Kasumi-1 (cell line): ENCODE data around the gene PDE1C.

Source experiments
- DNase-seq, 2 experiments: peaks; one replicate each; lab custom pipeline; 2025; lab: John Stamatoyannopoulos, UW

PDE1C gene

DNA sequence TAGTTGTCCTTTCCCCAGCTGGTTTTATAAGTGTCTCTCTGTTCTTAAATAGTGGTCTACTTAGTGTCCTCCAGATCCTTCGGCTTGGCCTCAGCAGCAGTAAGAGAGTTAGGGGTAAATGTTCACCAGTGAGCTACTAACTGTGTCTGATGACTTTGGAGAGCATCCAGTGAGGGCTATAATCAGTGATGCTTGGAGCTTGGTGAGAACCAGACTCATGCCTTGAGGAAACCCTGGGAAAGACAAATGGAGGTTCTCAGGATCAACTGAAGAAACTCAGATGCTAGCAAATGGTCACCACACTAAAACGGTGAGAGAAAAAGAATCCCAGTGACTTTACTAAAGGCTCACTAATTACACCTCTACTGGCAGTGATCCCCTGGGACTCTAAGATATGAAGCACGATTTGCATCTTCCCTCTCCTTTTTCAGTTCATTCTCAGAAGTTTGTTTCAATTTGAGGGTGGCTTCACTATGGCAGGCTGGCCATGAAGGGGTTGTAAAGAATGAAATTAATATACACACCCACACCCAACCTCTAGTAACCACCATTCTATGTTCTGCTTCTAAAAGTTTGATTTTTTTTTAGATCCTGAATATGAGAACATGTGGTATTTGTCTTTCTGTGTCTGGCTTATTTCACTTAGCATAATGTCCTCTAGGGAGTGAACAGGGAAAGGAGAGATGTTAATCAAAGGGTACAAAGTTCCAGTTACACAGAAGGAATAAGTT, 177.9 kb downstream of the PDE1C start:
- DNase-seq = no peak

DNA sequence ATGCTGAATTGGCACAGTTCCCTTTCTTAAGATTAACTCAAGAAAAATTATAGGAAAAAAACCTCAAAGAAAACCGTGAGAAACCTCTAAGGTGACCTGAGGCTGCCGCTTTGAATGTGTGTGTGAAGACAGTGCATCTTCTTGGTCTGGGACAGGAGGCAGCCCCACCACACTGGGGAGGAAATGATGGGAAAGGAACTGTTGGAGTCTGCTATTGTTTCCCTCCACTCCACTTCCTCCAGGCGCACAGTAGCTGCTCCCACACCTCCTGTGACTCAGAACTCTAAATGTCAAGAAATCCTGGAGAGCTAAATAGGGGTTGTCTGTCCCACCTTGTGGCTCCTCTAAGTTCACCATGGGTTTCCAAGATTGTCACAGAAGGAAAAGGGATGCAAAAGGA, 179.4 kb downstream of the PDE1C start:
- peak; percentile 96 for DNase-seq

DNA sequence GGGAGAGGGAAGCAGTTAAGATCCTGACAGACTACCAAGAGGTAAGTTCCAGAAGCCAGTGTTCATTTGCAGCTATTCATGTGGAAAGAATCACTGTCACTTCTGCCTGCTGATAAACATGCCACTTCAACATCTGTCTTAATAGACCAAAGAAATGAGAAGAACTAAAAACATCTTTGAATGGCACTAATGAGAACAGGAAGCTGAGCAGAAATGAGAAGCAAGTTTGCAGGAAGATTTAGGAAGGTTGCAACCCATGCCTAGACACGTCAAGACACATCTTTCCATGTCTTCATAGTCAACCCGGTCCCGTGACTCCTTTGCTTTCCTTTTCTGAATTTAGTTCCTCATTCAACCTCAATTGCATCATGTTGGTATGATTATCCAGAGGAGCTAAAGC, 180.0 kb downstream of the PDE1C start:
- peak; percentile 99 to 100 for DNase-seq

DNA sequence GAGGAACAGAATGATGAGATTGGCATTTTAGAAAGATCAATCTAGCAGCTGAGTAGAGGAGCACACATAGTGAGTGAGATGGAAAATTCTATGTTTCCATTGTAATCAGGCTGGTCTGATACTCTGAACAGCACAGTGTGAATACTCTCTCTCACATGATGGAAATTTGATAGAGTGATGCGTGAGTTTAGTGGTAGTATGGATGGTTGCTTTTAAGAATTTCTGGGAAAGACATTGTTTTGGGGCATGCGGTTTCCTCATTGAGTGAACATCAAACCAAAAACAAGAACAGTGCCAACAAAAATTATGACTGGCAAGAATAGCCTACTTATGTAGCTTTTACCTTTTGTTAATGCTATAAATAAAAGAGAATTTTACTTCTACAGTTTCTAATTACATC, 183.2 kb downstream of the PDE1C start:
- no peak for DNase-seq

DNA sequence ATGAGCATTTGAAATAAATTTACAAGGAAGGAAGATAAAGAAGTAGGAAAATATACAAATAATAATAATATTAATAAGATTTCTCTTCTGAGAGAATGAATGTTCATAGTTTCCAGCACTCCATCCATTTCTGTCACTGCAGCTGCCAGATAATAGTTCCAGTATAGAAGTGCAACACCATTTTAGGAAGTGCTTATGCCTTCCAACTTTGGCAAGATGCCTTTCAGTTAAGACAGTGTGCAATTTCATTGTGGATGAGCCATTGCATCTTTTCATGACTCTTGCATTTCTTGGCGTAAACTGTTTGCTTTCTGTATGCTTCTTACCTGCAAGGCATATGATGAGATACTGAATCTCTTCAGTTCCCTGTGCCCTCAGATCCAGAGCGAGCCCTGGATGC, 185.0 kb downstream of the PDE1C start:
- peak; percentile 12 to 32 for DNase-seq

DNA sequence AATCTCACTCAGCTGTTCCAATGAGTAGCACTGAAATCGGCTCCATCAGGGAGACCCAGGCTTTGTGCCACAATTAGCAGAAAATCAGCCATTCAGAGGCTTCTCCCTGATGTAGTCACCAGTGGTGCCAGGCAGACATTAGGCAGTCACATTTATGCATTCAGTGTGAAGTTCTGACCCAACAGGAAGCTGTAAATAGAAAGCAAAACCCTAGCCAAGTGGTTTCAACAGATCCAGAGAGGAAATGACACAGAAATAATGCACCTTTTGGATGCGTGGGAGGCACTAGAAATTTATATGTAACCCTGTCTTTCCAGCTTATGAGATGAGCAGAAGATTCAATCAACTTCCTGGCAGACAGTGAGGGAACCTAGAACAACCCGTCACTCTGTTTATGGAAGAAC, 186.4 kb downstream of the PDE1C start:
- DNase-seq = peak; percentile 82 to 84

DNA sequence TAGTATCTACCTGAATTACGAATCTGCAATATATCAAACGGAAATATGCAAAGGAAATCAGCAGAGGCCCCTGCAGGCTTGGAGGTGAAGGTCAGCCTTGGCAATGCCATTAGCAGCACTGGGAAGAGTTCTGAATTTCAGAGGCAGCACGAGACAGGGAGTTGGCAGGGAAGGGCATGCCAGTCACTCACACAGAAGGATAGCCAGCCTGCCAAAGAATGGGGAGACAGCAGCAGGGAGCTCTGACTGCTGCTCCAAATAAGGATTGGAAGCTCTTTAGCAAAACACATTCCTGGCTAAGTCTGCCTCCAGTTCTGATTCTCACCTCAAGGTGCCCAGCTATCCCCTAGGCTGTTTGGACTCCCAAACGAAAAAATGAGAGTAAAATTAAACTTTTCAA, 188.0 kb downstream of the PDE1C start:
- peak; percentile 49 to 58 for DNase-seq

DNA sequence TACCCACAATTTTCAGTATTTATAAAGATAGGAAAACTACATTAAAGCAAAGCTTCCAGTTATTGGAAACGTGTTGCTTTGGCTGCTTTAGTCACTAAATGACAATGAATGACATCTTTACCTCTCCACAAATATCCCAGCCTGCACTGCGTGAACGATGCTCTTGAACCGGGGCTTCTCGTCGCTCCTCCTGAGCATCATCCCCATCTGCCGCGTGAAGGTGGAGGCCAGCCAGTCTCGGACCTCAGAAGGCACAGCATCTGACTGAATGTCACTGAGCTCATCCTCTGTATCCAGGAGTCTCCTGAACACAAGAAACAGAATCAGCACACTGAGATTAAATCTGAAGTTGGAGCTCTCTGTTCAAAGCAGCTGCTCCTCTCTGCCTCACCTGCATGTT, 191.3 kb downstream of the PDE1C start:
- no peak for DNase-seq

DNA sequence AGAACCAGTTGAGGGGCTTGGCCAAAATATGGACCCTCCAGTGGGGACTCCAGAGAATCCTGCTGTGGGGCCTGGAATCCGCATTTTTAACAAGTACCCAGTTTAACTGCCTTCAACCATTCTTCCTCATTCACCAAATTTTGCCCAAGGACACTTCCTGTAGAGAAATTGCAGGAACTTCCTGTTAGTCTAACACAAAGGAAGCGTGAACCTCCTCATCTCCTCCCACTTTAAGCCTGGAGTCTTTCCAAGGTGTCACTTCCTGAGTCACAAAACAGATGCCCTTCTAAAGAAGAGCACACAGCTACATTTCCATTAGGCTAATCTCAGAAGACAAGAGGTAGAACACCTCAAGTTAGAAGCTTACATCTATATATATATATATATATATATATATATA, 194.8 kb downstream of the PDE1C start:
- peak; percentile 96 to 99 for DNase-seq

DNA sequence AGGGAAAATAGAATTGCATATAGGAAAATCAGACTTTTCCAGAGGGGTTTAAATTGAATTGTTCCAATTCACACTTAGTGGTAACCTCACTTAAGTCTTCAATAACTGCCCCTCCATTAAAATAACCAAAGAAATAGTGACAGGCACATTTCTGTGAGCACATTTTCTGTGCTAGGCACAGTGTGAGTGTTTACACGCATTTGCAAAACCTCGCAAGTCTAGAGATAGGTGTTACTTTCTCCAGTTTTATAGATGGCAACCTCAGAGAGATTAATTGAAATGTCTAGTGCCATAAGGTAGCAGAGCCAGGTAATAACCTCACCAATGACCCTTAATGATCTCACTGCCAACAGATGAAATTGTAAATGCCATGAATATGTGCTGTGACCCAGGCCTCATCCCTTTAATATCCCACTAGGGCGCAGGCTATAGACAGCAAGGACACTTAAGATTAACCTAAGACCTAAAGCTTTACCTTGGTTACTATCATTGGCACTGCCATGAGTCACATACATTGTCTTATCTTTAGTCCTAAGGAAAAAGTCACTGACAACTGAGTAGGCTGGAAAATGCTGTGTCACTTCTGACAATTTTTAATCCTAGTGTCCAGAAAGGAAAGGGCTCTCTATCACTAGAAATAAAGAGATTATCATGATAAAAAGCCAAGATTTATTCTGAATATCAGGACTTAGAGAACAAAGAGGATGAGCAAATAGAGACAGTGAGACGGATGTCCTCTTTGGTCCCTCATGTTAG, 195.4 kb downstream of the PDE1C start:
- DNase-seq = peak in 1 of 2 experiments; percentile 65

DNA sequence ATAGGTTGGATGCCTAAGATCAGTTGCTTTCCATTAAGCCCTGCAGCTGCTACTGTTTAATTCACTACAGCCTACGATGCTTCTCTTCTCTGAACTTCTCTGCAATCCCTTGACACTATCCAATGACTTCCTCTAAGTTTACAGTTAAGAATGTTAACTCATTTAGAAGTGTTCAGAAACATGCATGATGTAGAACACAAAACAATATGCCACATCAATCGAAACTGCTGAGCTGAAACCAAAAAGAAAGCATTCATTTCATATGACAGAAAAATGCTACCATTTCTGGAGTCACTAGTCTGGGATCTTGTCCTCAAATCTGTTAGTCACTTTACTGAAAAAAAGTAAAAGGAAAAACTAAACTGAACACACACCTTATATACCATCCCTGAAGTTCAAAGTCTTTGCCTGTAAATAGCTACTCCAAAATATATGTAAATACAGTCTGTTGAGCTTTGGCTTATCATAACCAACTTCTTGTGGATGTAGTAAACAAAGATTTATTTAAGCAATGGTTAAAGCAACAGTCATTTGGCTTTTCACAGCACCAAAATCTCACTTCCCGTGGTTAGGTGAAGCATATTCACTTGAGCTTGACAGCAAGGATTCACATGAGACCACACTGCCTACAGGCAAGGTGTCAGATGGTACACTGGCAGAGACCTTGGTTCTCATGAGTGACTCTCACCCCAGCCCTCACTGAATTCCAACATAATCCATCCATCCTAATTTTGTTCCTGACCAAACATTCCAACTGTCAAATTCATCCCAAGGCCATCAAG, 196.2 kb downstream of the PDE1C start:
- DNase-seq = peak; percentile 28 to 35

DNA sequence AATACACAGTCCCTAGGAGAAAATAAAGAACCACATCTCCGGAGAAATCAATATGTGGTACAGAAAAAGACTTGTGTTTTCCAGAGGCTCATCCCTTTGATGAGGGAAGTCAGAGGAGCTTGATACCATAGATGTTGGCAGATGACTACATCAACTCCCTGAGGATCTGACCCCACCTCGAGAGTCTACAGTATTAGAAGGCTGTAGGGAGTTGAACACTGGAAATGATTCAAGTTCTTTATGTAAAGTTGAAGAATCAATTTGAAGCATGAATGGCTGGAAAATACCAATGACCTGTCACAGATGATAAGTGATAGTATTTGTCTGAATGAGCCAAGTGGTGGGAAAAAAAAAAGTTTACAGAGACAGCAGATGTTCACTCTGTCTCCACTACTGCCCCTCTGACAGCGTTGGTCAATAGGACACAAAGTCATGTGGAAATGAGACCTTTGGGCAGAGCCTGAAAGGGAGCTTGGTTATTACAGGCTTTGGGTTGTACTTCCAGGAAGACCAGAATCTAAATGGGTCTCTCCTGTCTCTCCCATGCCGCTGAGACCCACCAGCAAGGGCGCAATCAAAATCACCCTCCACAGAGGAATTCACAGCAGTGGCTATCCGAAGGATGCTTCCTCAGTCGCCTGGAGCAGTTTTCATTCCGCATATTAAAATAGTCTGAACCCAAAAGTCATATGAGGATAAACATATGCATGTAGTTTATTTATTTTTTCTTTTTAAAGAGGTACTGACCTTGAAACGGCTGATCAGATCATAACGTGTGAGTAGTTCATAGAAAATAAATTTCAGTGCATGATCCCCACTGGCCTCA, 197.4 kb downstream of the PDE1C start:
- DNase-seq = no peak

DNA sequence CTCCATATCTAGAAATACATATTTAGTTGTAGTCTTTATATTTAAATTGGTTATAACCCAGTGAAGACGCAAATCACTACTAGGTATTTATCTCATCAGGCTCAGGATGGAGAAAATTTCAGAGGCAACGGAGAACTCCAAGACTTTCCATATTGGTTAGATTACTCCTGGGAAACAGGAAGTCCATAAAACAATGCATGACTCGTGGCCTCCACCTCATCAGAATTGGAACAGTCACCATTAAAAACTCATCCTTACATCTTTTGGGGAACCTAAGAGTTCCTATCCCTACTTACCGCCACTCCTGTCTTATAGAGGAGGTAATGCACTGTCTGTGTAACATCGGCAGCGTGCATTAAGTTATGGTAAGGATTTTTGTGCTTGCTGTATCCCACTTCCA, 205.6 kb downstream of the PDE1C start:
- no peak for DNase-seq

DNA sequence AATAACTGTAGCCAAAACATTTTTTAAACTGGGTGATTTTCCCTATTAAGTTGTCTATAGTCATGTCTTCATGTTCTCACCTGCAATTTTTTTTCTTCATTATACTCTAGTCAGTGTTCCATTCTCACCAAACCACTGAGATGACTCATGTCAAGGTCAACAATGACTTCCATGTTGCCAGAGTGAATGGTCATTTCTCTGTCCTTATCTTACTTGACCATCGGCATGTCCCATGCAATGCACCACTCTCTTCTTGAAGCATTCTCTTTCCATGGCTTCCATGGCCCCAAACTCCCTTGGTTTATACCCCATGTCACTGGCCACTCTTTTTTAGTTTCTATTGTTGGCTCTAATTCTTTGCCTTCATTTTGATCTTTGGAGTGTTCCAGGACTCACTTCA, 209.3 kb downstream of the PDE1C start:
- no peak for DNase-seq

DNA sequence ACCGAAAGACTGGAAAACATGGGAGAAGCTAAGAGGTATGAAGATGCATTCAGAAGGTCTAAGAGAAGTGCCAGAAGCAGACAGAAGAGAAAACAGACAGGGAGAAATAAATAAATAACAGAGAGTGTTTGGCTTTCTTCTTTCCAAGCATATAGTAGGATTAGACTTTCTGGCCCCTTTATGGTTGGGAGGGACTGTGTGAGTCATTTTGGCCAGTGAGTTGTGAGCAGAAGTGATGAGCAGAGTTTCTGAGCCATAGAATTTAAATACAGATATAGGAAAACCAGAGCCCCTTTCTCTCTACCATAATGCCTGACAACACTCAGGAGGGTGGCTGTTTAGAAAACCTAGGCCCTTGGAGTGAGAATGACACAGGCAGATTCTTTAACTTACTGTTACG, 212.2 kb downstream of the PDE1C start:
- DNase-seq = no peak

DNA sequence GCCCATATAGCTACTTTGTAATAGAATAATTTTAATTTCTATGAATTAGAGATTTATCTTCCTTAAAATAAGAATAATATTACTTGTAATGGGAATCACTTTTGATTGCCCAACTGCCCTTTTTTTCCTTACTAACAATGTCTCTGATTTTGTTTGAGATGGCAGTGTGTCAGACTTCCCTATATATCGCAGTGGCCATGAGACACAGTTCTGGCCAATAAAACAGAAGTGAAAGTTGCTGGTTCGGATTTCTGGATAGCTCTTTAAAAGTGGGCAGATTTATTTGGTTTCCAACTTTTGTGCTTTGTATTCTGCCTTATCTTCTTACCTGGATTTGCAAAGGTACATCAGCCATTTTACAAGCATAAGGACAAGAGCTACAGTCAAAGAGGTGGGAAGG, 213.0 kb downstream of the PDE1C start:
- DNase-seq = no peak

DNA sequence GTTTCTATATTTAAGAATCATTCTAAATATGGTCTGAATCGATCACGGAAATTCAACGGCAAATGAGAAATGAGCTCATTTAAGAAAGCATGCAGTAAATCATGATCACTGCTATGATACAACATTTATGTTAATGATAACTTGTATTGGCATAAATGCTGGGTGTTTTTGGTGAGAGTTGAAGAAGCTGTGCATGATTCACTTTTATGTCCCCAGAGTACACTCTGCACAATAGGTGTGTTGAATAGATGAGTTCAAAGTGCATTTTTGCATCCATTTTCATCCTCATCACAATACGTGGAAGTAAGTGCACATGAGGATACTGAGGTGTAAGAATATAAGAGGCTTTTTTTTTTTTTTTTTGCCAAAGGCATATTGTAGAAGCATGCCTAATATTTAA, 213.9 kb downstream of the PDE1C start:
- no peak for DNase-seq

DNA sequence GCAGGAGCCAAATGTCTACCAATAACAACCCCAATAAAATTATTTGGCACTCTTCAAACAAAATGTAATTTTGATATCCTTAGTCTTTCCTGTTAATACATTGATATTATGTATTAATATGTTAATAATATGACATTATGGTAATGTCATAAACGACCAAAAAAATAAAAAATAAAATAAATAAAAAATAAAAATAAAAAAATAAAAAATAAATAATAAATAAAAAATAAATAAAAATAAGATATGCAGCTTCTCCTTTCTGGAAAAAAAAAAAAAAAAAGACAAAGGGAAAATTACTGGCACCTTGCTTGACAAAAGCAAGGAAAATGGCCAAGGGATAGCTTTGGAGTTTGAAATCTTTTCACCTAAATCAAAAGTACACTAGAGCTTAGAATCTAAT, 214.7 kb downstream of the PDE1C start:
- no peak for DNase-seq

DNA sequence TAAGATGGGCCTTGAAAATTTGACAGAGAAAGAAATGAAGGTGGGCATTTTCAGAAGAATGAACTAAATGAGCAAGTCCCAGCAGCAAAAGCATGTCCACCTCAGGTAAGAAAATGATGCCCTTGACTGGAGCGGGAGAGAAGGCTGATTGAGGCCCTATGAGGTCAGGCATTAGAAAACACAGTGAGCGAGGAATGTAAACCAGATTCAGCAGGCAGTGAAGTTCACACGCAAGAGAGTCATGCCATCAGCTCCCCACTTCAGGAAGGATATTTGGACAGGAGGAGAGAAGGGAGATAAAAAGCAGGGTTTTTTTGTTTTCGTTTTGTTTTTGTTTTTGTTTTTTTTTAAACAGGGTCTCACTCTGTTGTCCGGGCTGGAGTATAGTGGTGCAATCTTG, 216.8 kb downstream of the PDE1C start:
- DNase-seq = no peak

DNA sequence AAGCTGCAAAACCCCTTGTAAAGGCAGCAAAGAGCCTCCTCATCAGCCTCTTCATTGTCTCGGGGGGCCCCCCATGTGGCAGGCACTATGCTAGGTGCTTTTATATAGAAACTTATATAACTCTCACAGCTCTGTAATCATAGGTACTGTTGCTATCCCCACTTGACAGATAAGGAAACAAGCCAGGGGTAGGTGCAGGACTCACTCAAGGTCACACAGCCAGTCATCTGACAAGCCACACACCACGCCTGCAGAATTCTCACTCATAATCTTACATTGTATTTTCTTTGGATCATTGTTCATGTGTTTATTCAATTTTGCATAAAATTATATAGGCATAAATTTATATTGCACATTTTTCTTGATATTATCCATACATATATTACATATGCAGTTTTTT, 217.7 kb downstream of the PDE1C start:
- no peak for DNase-seq

DNA sequence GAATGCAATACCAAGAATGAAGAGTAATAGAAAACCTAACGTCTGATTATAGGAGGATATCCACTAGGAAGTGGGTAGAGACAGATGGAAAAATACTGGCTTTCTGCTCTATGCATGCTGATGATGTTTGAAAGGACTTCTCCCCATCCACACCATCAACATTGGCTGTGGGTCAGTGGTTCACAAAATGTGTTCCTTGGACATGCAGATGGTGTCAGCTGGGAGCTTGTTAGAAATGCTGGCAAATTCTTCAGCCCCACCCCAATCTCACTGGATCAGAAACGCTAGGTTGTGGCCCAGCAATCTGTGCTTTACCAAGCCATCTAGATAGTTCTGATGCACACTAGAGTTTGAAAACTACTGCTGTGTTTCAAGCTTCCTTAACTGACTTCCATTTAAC, 219.1 kb downstream of the PDE1C start:
- DNase-seq = no peak

DNA sequence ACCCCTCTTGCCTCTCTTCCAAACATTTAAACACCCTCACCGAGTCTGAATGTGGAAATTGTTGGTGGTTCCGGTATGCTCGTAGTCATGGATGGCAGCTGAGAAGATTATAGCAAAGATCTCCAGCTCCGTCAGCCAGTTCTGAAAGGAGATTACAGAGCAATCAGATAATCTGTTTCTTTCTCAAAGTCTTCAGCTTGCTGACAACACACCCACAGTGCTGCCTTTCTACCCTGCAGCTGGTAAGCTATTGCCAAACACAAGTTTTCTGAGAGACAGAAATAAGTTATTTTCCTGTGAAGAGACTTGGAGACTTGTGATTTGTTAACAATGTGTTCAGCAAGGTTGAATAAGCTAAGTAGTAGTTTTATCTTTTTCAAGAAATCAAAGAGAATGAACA, 219.6 kb downstream of the PDE1C start:
- no peak for DNase-seq
